GM10266 (cell line): ENCODE results near the gene MFSD12.

Experiments used
- DNase-seq: peaks from one replicate; pipeline ENCODE4 v3.0.0; 2012; ENCODE audit errors: extremely low spot score
- TF ChIP-seq, protein P1 (sequence below): IDR thresholded peaks from 2 replicates; pipeline ENCODE4 v1.5.1; 2012; ENCODE audit warnings: mild to moderate bottlenecking, low read depth; ENCODE audit not compliant: control insufficient read depth, insufficient read depth; ENCODE audit errors: missing control alignments

The MFSD12 gene

DNA sequence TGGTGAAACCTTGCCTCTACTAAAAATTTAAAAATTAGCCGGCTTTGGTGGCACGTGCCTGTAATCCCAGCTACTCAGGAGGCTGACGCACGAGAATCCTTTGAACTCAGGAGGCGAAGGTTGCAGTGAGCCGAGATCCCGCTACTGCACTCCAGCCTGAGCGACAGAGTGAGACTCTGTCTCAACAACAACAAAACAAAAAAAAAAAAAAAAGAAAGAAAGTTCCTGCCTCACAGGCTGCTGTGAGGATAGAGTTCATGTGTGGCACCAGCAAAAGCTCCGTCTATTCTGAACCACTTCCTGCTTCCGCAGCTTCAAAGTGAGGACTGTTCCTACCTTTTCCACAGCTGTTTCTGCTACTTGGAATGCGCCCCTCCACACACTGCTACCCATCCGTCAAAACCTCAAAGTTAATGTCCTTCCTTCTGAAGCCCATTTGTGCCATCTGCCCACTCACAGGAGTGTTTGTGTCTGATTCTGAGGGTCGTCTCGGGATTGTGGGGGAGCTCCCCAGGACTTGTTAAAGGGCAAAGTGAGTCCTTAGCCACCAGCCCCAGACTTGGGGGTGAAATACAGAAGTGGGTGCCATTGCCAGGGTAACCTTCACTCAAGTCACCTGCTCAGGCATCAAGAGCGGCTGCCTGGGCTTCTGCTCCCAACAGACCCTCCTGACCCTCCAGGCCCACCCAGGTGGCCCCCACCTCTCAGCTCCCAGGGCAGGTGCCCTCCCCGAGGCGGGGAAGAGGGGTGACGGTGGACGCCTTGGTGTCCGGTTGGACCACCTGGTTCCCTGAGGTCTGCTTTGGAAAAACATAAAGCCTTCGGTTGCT, 2.9 kb downstream of the MFSD12 start:
- no peak for DNase-seq
- TF ChIP-seq, protein P1, sequence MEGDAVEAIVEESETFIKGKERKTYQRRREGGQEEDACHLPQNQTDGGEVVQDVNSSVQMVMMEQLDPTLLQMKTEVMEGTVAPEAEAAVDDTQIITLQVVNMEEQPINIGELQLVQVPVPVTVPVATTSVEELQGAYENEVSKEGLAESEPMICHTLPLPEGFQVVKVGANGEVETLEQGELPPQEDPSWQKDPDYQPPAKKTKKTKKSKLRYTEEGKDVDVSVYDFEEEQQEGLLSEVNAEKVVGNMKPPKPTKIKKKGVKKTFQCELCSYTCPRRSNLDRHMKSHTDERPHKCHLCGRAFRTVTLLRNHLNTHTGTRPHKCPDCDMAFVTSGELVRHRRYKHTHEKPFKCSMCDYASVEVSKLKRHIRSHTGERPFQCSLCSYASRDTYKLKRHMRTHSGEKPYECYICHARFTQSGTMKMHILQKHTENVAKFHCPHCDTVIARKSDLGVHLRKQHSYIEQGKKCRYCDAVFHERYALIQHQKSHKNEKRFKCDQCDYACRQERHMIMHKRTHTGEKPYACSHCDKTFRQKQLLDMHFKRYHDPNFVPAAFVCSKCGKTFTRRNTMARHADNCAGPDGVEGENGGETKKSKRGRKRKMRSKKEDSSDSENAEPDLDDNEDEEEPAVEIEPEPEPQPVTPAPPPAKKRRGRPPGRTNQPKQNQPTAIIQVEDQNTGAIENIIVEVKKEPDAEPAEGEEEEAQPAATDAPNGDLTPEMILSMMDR: no peak

DNA sequence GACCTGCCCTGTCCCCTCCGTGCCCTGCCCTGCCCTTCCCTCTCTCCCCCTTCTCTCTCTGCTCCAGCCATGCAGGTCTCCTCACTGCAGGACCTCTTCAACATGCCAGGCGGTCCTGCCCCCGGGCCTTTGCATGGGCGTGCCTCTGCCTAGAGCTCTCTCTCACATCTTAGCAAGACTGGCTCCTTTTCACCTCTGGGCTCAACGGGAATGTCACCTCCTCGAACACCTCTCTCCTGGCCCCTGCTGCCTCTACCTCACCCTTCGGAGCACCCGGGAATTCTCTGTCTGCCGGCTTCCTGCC, 5.6 kb downstream of the MFSD12 start:
- TF ChIP-seq, protein P1: no peak
- no peak for DNase-seq

GRCh38 chr19:3550947-3551791, 6.2 kb downstream of the MFSD12 start:
- TF ChIP-seq, protein P1: no peak
- DNase-seq: no peak

- TF ChIP-seq, protein P1: no peak
- DNase-seq: no peak
Observed at GRCh38 chr19:3549816-3550215, 7.6 kb downstream of the MFSD12 start.

DNA sequence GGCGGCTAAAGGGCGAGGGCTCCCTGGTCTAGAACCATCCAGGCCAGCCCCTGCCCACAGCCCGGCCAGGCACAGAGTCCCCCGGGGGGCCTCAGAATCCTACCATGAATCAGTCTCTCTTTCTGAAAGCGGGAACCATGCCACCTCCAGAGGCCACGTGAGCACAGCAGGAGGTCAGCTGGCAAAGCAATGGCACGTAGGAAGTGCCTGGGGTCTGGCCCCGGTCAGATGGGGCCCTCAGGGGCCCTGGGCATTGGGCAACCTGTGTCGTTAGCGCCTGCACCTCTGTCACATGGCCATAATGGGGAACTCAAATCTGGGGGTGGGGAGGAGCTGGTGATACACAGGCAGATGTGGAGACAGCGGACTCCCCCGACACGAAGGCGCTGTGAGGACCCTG, 8.8 kb downstream of the MFSD12 start:
- DNase-seq: no peak
- TF ChIP-seq, protein P1: no peak

DNA sequence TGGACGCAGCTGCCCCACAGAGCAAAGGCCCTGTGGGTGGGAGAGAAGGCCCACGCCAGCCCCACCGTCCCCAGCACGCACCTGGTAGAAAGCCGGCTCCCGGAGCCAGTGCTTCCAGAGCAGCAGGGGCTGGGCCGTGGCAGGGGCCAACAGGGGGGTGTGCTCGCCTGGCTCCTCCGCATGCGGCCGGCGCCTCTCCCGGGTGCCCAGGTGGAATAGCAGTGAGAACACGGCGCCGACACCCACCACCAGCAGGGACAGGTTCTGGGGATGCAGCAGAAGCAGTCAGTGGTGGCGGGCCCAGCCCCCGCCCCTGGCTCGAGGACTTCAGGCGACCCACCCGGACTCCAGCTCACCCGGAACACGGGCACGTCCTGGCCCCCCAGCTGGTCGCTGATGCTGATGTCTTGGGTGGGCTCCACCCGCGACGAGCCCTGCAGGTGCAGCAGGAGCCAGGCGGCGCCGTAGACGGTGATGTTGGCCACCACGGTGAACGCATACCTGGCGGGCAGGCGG, 9.6 kb downstream of the MFSD12 start:
- TF ChIP-seq, protein P1: no peak
- DNase-seq: no peak
